HEK293T (cell line): ENCODE measurements around the gene C19orf38.

Experiments
- ARNT ChIP-seq: fragments of 450-650 bp; IDR thresholded peaks from 2 replicates; pipeline ENCODE4 v1.6.1; 2017; ENCODE audit warnings: mild to moderate bottlenecking
- CTBP1 ChIP-seq: fragments of 450-650 bp; IDR thresholded peaks from 2 replicates; pipeline ENCODE4 v1.6.1; 2016; ENCODE audit warnings: borderline replicate concordance
- ELF4 ChIP-seq: fragments of 450-650 bp; IDR thresholded peaks from 2 replicates; pipeline ENCODE4 v1.6.1; 2017; ENCODE audit warnings: antibody characterized with exemption
- FOXA1 ChIP-seq: fragments of 450-650 bp; IDR thresholded peaks from 2 replicates; pipeline ENCODE4 v1.6.1; 2016; ENCODE audit warnings: mild to moderate bottlenecking
- FOXK2 ChIP-seq: fragments of 450-650 bp; IDR thresholded peaks from 2 replicates; pipeline ENCODE4 v1.6.1; 2016; ENCODE audit warnings: mild to moderate bottlenecking
- FOXM1 ChIP-seq: fragments of 450-650 bp; IDR thresholded peaks from 2 replicates; pipeline ENCODE4 v1.6.1; 2017; ENCODE audit warnings: mild to moderate bottlenecking, borderline replicate concordance
- L3MBTL2 ChIP-seq: fragments of 450-650 bp; conservative IDR thresholded peaks from 2 replicates; pipeline ENCODE4 v1.6.1; 2016; ENCODE audit warnings: mild to moderate bottlenecking
- LEF1 ChIP-seq: fragments of 450-650 bp; IDR thresholded peaks from 2 replicates; pipeline ENCODE4 v1.6.1; 2017; ENCODE audit warnings: mild to moderate bottlenecking, borderline replicate concordance
- NFRKB ChIP-seq: fragments of 450-650 bp; IDR thresholded peaks from 2 replicates; pipeline ENCODE4 v1.6.1; 2016; ENCODE audit warnings: mild to moderate bottlenecking, moderate library complexity
- PKNOX1 ChIP-seq: fragments of 450-650 bp; IDR thresholded peaks from 2 replicates; pipeline ENCODE4 v1.6.1; 2016
- SP1 ChIP-seq: fragments of 450-650 bp; IDR thresholded peaks from 2 replicates; pipeline ENCODE4 v1.6.1; 2017
- SUZ12 ChIP-seq: fragments of 450-650 bp; IDR thresholded peaks from 2 replicates; pipeline ENCODE4 v1.6.1; 2016; ENCODE audit warnings: mild to moderate bottlenecking
- TARDBP ChIP-seq: fragments of 450-650 bp; IDR thresholded peaks from 2 replicates; pipeline ENCODE4 v1.6.1; 2016
- ZNF384 ChIP-seq: fragments of 450-650 bp; IDR thresholded peaks from 2 replicates; pipeline ENCODE4 v1.6.1; 2016

- TF ChIP-seq TARDBP, result no peak
- TF ChIP-seq FOXA1, result no peak
- TF ChIP-seq SP1, result no peak
- no peak for TF ChIP-seq FOXM1
- TF ChIP-seq SUZ12, result no peak
- TF ChIP-seq LEF1, result no peak
- no peak for TF ChIP-seq FOXK2
- no peak for TF ChIP-seq L3MBTL2
- TF ChIP-seq NFRKB, result no peak
- no peak for TF ChIP-seq ELF4
- no peak for TF ChIP-seq ARNT
- no peak for TF ChIP-seq ZNF384
- TF ChIP-seq CTBP1, result no peak
- TF ChIP-seq PKNOX1, result no peak
These were observed 33.3 kb downstream of the C19orf38 start for GRCh38 chr19:10881403-10882107.
